Gastroesophageal sphincter (tissue), 3 donors: ENCODE measurements around the gene SPTLC3.

ENCODE experiments used
- EP300 ChIP-seq: sonication (generic); formaldehyde crosslinking; IDR thresholded peaks from one replicate; pipeline ENCODE4 v1.6.1; 2017; ENCODE audit warnings: antibody characterized with exemption, mild to moderate bottlenecking
- POLR2A ChIP-seq, 2 donors: fragments of 450-650 bp; IDR thresholded peaks; one replicate each; pipeline ENCODE4 v1.6.1; 2017; ENCODE audit warnings: antibody characterized with exemption in 2 of 2, mild to moderate bottlenecking in 2 of 2, moderate library complexity in 1 of 2
- POLR2AphosphoS5 ChIP-seq: sonication (generic); formaldehyde crosslinking; IDR thresholded peaks from one replicate; pipeline ENCODE4 v1.6.1; 2017; ENCODE audit warnings: antibody characterized with exemption
- TF ChIP-seq, protein P1 (sequence below), 4 experiments: fragments of 200-600 bp in 2 of 4; fragments of 450-650 bp in 2 of 4; sonication (generic) in 1 of 4; IDR thresholded peaks; one replicate each; pipeline ENCODE4 v1.5.1; 2017 to 2019; ENCODE audit warnings: antibody characterized with exemption in 4 of 4, mild to moderate bottlenecking in 2 of 4, moderate library complexity in 2 of 4

DNA sequence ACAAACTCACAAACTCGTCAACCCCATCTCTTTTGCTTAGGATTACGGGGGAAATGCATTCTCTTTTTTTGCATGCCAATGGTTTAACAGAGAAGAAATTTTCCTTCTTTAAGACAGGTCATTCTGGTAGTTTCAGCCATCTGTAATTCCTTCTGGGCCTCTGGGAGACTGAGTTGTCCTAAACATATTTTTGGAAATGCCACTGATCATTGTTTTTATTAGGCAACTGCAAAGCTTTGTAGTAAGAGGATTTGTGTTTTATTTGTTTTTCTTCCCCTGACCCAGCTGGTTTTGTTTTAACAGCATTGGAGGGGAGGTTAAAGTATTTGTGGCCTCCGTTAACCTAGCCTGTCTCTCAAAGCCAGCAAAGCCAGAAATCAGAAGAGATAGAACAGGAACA, 139.2 kb downstream of the SPTLC3 start:
- TF ChIP-seq, protein P1, sequence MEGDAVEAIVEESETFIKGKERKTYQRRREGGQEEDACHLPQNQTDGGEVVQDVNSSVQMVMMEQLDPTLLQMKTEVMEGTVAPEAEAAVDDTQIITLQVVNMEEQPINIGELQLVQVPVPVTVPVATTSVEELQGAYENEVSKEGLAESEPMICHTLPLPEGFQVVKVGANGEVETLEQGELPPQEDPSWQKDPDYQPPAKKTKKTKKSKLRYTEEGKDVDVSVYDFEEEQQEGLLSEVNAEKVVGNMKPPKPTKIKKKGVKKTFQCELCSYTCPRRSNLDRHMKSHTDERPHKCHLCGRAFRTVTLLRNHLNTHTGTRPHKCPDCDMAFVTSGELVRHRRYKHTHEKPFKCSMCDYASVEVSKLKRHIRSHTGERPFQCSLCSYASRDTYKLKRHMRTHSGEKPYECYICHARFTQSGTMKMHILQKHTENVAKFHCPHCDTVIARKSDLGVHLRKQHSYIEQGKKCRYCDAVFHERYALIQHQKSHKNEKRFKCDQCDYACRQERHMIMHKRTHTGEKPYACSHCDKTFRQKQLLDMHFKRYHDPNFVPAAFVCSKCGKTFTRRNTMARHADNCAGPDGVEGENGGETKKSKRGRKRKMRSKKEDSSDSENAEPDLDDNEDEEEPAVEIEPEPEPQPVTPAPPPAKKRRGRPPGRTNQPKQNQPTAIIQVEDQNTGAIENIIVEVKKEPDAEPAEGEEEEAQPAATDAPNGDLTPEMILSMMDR (IDR thresholded peaks at IDR 0.05): no peak
- no peak for TF ChIP-seq POLR2A (IDR thresholded peaks at IDR 0.05)
- TF ChIP-seq EP300: no peak
- no peak for TF ChIP-seq POLR2AphosphoS5
